BJ (cell line): ENCODE results near the gene AKAP6. TPM values are rescaled to one million over a fixed set of nuclear protein-coding genes. Genes with fewer than 3 reads are reported as not detected.

Source experiments
- CTCF ChIA-PET: fragments of 350-600 bp; formaldehyde crosslinking; extraction: SDS; loops from one replicate; lab custom pipeline; 2021; ENCODE audit warnings: antibody characterized with exemption, inconsistent platforms; lab: Yijun Ruan, JAX
- POLR2A ChIA-PET: fragments of 300-600 bp; sonication (Branson Sonifier 250); formaldehyde crosslinking; extraction: SDS; loops from one replicate; lab custom pipeline; 2021; ENCODE audit warnings: antibody characterized with exemption; lab: Charles Lee
- DNase-seq: peaks from one replicate; pipeline ENCODE4 v3.0.0-alpha.2; 2011; ENCODE audit warnings: low read depth
- H3K27me3 ChIP-seq: 2 replicates; pipeline ENCODE4 v1.6.0; 2011; ENCODE audit warnings: low read length; ENCODE audit not compliant: control insufficient read depth, insufficient read depth
- H3K36me3 ChIP-seq: 2 replicates; pipeline ENCODE4 v1.5.1; 2011; ENCODE audit warnings: low read length; ENCODE audit not compliant: control insufficient read depth, insufficient read depth
- H3K4me3 ChIP-seq: 2 replicates; pipeline ENCODE4 v1.5.1; 2011; ENCODE audit warnings: low read depth, mild to moderate bottlenecking, control low read depth, low read length
- polyA plus RNA-seq: library from polyadenylated mRNA; depleted of rRNA; stranded (reverse); fragments of >200 nt; gene quantifications from 2 replicates; pipeline ENCODE4 v1.2.3, GENCODE V29; 2011
- TF ChIP-seq, protein P1 (sequence below): IDR thresholded peaks from 2 replicates; pipeline ENCODE4 v1.5.1; 2011; ENCODE audit warnings: low read depth, mild to moderate bottlenecking, control low read depth, inconsistent platforms, low read length, moderate library complexity; ENCODE audit not compliant: insufficient read depth

Gene AKAP6
- polyA plus RNA-seq, 1 experiment = 18.5 TPM

DNA sequence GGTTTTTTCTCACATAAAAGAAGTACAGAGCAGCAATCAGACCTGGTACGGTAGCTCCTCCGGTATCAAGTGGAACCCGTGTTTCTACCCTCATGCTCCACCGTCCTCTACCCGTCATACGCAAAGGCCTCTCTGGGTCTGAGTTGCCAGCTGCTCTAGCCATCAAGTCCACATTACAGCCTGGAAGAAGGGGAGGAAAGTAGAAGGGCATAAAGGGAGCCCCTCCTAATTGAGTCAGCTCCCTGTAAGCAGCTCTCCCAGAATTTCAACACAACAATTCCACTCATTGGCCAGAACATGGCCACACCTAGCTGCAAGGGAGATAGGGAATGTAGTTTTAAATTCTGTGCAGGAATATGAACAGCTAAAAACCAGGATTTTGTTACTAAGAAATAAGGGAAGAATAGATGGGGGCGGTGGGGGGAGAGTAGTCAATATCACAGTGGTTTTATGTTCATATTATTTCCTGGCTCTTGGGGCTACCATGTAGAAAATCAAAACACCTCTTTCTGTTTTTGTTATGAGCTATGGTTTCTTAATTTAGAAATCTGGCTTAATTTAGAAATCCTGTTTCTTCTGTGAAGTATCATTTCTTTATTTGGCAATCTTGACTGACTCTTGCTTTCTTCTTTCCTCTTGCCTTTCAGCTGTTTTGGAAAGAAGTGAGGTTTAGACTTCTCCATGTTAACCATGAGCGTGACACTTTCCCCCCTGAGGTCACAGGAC lies 103.9 kb downstream of the AKAP6 start:
- Histone ChIP-seq H3K27me3 (no peaks in the 10 kb centered on the region), H3K36me3 (no peaks in the 10 kb centered on the region), H3K4me3 (no peak overlapping the region)
- ChIA-PET POLR2A (no interaction called here), CTCF (interaction anchor here (1.5 kb wide), 1 partner anchor 15 kb away, joined by 3 read pairs; no protein-coding TSS in a partner anchor)
- DNase-seq = no peak
- TF ChIP-seq, protein P1, sequence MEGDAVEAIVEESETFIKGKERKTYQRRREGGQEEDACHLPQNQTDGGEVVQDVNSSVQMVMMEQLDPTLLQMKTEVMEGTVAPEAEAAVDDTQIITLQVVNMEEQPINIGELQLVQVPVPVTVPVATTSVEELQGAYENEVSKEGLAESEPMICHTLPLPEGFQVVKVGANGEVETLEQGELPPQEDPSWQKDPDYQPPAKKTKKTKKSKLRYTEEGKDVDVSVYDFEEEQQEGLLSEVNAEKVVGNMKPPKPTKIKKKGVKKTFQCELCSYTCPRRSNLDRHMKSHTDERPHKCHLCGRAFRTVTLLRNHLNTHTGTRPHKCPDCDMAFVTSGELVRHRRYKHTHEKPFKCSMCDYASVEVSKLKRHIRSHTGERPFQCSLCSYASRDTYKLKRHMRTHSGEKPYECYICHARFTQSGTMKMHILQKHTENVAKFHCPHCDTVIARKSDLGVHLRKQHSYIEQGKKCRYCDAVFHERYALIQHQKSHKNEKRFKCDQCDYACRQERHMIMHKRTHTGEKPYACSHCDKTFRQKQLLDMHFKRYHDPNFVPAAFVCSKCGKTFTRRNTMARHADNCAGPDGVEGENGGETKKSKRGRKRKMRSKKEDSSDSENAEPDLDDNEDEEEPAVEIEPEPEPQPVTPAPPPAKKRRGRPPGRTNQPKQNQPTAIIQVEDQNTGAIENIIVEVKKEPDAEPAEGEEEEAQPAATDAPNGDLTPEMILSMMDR = no peak

DNA sequence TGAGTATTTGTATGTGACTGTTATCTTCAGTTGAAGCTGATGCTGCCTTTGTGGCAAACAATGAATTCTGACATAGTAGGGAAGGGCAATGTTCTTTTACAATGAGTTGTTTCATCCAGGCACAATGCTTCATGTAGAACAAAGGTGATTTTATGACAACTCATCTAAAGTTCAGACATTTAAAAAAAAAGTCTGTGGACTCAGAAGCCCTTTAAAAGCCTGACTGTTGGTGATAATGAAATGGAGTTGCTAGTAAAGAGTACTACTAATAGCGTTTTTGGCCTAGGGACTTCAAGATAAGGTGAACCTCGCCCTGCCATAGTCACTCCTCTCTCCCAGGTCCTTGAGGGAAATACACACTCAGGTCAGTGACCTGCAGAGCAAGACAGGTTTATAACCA lies 105.1 kb downstream of the AKAP6 start:
- H3K4me3 ChIP-seq = no peak overlapping the region
- DNase-seq = no peak
- POLR2A ChIA-PET = no interaction called here
- no peaks in the 10 kb centered on the region for H3K27me3 ChIP-seq
- CTCF ChIA-PET = no interaction called here
- no peaks in the 10 kb centered on the region for H3K36me3 ChIP-seq
- TF ChIP-seq, protein P1 = no peak

DNA sequence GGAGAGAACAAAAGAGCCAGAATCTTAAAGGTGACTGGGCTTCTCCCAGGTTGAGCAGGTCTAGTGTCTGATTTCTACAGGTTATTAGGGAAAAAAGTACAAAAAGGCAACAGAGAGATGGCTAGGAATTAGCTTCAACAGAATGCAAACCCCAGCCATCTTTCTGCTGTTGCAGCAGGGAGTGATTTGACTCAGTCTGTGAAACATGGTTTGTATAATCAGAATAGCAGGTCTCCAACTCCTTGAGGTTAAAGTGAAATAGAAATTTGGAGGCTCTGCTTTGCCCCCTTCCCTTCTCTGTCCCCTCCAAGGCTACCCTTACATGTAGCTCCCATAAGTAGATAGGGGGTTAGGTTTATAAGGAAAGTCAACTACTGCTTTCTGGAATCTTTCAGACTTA lies 105.8 kb downstream of the AKAP6 start:
- Histone ChIP-seq H3K36me3 (no peaks in the 10 kb centered on the region), H3K4me3 (no peak overlapping the region), H3K27me3 (no peaks in the 10 kb centered on the region)
- TF ChIP-seq, protein P1 = no peak
- CTCF ChIA-PET = no interaction called here
- DNase-seq = no peak
- POLR2A ChIA-PET = no interaction called here

DNA sequence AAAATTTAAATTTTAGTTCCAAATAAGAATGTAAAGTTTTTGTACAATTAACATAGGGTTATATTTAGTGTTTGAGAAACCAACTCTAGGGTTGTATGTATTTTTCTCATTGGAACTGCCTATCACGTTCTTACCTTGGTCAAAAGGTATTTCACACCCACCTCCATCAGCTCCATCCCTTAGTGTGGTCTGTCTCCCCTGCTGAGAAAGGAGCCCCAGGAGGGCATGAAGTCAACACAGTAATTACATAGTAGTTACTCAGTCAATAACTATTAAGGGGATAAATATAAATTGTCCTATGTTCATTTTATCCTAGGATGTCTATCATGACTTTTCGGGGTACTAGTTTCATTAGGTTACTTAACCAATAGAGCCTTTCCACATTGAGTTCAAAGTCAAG lies 106.3 kb downstream of the AKAP6 start:
- POLR2A ChIA-PET = no interaction called here
- CTCF ChIA-PET = no interaction called here
- TF ChIP-seq, protein P1 = no peak
- no peak for DNase-seq
- no peaks in the 10 kb centered on the region for H3K36me3 ChIP-seq
- no peaks in the 10 kb centered on the region for H3K27me3 ChIP-seq
- H3K4me3 ChIP-seq = no peak overlapping the region

DNA sequence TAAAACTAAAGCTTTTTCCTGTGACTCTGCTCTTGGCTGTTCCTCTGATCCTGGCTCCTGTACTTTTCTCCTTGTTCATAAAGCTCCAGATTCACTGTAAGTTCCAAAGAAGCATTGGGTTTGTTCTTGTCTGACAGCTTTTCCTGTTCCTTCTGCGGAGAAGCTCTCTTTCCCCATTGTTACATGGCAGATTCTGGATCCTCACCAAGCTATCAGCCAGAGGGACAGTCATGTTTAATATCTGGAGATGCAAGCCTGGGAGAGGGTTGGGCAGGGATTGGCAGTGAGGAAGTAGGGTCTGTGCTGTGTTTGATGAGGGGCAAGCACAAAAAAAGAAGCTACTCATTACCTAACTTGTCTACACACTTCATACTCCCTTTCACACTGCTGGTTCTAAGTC lies 107.9 kb downstream of the AKAP6 start:
- TF ChIP-seq, protein P1 = no peak
- Histone ChIP-seq H3K36me3 (no peaks in the 10 kb centered on the region), H3K27me3 (no peaks in the 10 kb centered on the region), H3K4me3 (no peak overlapping the region)
- no peak for DNase-seq
- CTCF ChIA-PET = no interaction called here
- POLR2A ChIA-PET = no interaction called here
